Central memory CD4-positive, alpha-beta T cell (primary cell): Measurements from ENCODE around the gene SEPTIN8.
A peak's percentile ranks its signal among the peaks of the same experiment; 100 is the strongest.

Experiments used
- DNase-seq: peaks from one replicate; pipeline ENCODE4 v3.0.0; 2022
- total RNA-seq, 3 experiments: gene quantifications; one replicate each; lab custom pipeline; 2026; lab: John Stamatoyannopoulos, UW

Gene SEPTIN8, protein sequence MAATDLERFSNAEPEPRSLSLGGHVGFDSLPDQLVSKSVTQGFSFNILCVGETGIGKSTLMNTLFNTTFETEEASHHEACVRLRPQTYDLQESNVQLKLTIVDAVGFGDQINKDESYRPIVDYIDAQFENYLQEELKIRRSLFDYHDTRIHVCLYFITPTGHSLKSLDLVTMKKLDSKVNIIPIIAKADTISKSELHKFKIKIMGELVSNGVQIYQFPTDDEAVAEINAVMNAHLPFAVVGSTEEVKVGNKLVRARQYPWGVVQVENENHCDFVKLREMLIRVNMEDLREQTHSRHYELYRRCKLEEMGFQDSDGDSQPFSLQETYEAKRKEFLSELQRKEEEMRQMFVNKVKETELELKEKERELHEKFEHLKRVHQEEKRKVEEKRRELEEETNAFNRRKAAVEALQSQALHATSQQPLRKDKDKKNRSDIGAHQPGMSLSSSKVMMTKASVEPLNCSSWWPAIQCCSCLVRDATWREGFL
- total RNA-seq = 18.1 to 33.7 (median 27.2) reads per million in 3 experiments

DNA sequence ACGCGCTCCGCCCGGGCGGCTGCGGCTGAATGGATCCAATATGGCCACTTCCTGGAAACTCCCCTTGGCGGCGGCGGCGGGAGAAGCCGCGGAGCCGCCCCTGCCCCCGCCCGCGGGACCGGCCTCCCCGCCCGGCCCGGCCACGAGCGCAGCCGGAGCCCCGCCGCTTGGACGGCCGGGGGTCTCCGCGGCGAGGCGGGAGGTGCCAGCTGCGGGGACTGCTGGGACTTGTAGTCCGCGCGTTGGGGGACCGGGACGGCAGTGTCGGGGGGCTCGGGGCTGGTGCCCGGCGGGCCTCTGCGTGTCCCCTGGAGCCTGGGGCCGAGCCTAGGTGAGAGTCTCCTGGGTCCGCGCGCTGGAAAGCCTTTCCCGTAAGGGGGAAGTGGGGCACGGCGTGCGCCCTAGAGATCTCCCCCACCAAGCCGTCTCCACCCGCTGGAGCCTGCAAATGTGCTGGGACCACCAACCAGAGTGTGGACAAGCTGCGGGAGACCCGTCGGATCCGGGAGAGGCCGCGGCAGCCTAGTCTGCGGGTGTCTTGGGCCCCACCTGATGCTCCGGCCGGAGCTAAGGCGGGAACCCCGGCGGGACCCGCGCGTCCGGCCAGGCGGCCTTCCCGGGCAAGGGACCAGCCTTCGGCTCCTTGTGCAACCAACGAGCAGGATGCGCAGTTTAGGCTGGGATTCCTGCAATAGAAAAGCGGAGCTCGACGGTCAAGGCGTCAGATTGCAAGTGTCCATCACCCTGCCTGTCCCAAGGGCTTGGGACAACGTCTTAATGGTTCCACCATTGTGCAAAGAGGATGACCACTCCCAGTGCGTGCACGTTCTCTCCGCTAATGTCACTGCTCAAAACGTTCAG is at the start of gene SEPTIN8:
Gene SEPTIN8, minus strand, starts transcription at position 31 of the 861 bp plus-strand sequence. CDS start 102 bp downstream, outside the sequence.
- DNase-seq = peak; percentile 50

DNA sequence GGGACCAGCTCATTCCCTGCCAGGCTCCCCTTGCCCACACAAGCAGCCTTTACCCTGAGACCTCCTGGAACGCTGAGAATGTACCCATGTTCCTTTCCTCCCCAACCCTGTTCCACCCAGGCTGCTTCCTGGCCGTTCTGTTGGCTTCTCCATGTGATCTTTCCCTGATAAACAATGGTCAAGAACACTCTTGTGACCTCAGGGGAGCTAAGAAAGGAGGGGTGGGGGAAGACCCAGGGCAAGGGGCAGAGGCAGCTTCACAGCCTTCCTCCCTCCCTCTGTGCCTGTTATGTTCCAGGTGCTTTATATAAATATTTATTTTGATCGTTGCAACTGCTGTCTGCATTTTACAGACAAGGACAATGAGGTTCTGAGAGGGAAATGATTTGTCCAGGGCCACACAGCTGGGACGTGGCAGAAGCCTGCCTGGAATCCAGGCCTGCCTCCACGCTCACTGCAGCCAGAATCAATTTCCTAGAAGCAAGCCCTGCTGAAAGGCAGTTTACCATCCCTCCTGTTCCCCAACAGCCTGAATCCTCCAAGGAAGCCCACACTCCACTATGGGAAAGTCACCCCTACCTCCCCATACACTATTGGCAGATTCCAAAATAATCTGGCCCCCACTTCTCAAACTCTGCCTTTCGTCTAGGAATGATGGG is 49.5 kb upstream of the SEPTIN8 start:
- DNase-seq = no peak

DNA sequence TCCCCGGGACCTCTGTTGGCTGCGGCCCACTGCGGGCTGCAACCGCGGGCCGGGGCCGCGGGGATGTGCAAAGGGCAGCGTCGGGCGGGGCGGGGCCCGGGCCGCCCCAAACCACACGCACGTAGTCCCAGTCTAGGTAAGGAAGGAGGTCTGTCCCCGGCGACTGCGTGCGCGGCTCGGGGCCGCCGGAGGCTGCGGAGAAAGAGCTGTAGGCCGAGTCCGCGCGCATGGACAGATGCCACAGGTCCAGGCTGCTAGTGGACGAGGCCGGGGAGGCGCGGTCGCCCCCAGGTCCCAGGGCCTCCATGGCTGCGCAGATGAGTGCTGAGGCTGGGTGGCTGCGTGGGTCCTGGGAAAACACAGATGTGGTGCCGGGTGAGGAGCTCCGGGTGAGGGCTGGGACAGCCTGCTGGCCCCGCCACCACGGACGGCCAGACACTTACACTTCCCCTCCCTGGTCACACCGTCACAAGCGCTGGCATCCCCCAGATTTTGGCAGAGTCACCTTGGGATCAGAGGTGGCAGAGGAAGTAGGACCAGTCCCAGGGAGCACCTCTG is 48.9 kb upstream of the SEPTIN8 start:
- no peak for DNase-seq

DNA sequence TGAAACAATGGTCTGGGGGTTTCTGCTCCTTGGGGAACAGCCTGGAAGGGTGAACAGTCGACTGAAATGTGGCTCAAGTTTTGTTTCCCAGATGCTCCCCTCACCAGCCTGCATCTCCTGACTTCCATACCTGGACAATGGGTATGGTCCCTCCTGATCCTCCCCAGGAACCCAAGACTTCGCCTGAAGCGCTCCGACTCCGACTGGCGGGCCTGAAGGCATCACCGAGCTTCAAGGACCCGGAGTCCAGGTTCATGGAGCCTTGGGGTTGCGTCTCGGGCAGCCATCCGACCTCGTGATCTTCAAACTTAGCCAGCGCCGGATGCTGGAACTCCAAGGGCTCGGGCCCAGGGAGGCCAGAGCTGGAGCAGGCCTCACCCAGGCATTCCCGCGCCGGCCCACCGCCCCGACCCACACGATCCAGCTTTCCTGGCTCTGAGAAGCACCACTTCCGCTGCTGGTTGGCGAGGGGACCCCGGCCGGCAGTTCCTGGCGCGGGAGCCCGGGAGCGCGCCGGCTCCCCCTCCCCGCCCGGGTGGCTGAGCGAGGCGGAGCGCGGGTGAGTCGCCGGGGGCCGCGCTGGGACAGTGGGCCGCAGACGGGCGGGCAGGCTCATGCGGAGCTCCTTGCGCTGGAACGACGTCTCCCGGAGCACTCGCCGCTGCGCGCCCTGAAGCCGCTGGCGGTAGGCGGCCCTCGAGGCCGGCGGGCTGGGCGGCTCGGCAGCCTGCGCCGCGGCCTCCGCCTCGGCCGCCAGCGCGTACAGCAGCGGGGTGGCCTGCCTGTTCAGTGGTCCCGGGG is 48.2 kb upstream of the SEPTIN8 start:
- no peak for DNase-seq

DNA sequence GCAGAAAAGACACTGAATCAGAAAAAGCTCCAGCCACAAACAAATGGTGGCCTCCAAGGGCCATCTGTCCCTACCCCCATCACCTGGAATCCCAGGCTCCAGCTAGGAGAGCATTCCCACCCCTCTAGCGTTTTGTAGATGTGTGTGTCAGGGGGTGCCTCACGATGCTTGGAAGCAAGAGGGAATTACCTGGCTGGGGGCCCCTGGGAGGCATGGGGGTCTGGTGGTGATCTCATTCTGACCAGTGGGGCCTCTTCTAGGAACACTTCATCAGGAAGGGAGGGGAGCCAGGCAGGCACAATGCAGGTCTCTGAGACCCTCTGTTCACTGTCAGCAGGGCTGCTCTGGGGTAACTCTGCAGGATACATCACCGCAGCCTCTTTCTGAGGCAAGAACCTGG is 47.4 kb upstream of the SEPTIN8 start:
- DNase-seq = no peak

DNA sequence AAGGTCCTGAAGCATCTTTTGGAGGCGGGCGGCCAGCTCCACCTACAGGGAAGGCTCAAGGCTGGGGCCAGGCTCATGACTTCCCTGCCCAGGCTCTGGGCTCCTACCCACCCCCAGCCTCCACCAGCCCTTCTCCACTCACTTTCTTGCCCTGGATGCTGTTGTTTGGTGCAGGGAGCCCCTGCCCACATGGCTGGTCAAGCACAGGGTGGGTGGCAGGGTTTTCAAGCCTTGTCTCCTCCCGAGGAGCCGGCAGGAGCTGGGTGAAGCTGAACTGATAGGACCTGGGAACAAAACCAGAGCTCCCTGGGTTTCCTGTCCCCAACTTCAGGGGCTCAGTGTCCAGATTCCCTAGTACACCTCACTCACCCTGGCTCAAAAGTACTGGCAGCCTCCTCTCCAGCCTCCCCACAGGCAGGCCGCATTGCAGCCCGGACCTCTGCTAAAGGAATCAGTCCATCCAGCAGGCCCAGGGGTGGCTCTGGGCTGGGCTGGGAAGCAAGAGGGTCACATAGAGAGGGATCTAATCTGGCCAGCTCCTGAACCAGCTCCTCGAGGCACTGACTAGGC is 46.5 kb upstream of the SEPTIN8 start:
- DNase-seq = no peak

DNA sequence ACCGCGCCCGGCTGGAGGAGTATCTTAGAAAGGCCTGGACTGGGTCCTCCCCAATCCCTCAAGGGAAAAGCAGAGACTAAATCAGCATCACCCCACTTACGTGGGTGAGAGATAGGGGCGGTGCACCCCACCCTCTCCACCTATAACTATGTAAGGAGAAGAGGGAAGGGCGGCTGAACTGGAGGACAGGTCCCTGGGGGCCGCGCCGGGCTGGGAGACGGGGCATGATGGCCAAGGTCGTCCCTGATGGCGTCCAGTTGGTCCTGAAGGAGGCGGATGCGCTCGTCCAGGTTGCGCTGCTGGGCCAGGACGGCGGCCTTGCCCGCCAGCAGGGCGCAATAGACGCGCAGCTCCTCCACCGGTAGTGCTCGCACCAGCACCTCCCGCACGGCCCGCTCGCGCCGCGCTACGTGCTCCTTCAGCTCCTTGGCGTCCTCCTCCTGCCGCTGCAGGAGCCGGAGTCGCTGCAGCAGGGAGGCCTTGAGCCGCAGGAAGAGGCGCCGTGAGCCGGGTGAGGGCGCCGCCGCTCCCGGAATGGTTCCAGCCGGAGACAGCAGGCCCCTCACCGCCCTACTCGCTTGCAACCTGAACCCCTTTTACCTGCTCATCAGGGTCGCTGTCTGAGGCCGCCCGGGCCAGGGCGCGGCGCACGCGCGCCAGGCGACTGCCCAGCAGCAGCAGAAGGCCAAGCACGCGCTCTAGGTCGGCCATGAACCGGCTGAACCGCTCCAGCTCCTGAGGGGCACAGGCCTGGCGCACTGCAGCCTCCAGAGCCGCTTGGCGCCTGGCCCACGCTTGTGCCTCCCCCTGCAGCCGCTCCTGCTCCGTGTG is 45.8 kb upstream of the SEPTIN8 start:
- DNase-seq = no peak

DNA sequence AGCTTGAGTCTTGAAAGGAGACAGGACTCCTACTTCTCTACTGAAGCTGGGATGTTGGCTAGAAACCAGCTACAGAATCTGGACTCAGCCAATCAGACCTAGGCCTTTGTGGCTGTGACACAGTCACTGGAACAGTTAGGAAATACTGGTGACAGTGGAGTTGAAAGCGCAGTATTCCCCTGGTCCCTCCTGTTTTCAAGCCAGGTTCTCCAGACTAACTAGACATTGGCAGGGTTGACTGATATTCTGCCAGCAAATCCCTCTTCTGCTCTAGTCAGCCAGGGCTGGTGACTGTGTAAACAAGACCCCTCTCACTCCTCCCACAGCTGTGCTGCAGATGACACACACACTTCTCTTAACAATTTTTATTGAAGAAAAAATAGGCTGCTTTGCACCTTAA is 44.8 kb upstream of the SEPTIN8 start:
- DNase-seq = no peak

DNA sequence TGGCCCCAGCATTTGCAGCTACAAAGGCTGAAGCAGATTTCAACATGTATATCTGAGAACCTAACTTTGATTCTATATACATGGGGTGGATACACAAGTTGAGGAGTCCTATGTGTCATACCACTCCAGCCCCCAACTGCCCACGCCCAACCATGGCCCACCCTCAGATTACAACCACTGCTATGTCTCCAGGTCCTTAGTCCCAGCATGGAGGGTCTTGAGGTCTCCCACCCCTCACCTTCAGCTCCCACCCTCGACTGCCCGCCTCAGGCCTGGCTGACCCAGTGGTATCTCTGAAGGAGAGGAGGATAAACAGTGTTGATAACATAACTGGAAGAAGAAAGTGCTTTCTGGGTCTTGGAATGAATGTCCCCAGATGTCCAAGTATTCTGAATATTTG is 44.3 kb upstream of the SEPTIN8 start:
- no peak for DNase-seq

DNA sequence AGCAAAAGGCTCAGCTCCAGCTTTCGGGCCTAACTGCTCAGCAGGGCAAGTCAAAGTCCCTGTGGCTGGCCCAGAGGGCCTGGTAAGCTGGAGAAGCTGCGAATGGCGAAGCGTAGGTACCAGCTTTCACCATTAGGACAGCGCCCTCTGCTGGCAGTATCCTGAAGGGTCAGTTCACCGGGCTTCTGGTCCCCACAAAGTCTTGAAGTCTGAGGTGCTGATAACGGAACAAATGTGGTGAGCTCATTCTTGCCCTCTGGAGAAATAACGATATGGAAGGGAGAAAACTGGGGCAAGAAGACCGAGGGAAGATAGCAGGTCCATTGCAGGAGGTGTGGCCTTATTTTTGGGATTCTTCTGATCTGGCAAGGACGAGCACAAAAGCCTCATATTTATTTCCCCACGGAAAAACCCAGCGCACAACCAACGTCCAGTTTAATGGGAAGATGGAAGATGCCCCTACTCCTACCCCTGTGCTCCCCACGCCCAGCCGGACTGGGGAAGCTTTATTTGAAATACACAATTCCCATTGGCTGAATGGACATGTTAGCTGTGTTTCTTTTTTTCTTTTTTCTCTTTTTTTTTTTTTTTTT is 43.2 kb upstream of the SEPTIN8 start:
- DNase-seq = peak; percentile 75

DNA sequence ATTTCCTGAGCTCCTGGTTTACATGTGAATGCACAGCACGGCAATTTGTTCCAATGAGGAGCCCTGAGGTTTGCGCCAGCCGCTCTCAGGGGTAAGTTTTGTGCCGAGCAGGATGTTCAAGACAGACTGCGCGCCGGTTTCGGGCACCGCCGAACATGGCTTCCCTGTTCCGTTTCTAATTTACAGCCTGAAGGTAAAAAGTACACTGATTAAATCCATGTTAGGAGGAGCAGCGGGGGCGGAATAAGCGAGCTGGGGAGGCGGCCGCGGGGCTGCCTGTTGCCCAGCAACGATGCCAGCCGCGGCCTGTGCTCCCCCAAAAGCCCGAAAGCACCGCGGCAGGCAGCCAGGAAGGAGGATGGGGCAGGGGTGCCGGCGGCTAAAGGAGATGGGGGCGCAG is 42.4 kb upstream of the SEPTIN8 start:
- DNase-seq = no peak

DNA sequence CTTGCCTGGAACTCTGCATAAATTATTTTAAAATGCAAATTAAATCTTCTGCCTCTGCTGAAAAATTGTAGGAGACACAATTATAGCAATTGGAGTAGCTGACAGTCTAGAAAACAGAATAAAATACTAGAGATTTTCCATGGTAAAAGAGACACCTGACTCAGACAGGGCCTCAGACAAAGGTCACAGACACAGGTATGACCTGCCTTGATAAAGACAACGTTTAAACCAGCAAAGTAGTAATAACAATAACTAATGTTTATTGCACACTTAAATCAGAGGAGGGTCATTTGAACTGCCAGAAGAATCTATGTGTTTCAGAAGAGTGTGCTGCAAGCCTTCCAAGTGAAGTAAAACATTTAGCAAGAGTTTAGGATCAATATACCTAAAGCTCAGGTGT is 40.0 kb upstream of the SEPTIN8 start:
- no peak for DNase-seq

DNA sequence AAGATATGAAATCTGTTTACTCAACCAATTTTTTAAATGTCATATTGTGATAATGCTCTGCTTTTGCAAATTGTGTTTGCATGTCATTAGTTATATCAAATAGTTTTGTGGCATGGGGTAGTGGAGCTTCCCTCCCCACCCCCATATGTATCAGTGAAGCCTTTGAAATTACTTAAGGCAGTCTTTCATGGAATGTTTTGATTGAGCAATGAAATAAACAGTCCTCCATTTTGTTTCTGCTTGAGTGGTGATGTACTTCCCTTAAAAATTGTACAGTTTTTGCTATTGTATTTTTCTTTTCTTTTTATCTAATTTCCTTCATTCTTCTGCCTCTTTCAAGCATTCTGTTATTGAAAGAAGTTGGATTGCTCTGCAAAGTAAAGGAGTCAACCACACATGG is 39.5 kb upstream of the SEPTIN8 start:
- DNase-seq = no peak

DNA sequence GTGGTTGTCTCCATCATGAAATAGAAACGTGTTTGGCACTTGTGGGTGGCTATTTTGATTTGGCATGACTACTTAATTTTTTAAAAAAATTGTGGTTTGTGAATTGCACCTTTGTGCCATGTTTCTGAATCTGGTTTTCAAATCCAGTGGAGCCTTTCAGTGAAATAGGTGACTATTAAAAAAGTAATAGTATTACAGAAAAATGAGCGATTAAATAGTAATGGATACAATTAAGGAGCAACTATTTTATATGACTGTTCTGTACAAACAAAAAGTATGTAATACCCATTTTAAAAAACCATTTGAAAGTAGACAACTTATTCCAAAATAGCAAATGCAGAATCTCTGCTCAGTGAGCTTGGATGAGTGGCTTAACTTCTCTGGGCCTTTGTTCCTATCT is 39.0 kb upstream of the SEPTIN8 start:
- no peak for DNase-seq

DNA sequence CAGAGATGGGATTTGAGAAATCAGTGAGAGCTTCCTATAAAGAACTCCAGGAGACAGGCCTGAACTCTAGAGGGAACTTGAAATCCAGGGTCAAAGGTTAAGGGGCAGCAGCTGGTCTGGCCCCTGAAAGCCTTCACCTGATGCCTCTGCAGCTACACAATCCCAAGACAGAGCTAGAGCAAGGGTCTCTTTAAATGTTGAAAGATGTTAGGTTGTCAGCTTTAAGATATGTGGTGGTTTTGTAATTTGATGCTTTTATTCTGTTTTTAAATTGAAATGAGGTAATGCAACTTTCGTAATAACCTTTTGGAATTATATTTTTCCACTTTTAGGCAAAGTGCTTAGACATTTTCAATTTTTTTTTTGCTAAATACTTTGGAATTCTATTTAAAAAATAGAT is 38.4 kb upstream of the SEPTIN8 start:
- DNase-seq = no peak

DNA sequence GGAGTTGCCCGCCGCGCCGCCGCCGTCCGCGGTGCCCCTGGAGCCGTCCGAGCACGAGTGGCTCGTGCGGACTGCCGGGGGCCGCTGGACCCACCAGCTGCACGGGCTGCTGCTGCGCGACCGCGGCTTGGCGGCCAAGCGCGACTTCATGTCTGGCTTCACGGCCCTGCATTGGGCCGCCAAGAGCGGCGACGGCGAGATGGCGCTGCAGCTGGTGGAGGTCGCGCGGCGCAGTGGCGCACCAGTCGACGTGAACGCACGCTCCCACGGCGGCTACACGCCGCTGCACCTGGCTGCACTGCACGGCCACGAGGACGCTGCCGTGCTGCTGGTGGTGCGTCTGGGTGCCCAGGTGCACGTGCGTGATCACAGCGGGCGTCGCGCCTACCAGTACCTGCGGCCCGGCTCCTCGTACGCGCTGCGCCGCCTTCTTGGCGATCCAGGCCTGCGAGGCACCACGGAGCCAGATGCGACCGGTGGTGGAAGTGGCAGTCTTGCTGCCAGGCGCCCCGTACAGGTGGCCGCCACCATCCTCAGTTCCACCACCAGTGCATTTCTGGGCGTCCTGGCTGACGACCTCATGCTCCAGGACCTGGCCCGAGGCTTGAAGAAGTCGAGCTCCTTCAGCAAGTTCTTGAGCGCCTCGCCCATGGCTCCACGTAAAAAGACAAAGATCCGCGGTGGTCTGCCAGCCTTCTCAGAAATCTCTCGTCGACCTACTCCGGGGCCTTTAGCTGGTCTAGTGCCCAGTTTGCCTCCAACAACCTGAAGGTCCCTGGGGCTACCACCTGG is 37.7 kb upstream of the SEPTIN8 start:
- no peak for DNase-seq

DNA sequence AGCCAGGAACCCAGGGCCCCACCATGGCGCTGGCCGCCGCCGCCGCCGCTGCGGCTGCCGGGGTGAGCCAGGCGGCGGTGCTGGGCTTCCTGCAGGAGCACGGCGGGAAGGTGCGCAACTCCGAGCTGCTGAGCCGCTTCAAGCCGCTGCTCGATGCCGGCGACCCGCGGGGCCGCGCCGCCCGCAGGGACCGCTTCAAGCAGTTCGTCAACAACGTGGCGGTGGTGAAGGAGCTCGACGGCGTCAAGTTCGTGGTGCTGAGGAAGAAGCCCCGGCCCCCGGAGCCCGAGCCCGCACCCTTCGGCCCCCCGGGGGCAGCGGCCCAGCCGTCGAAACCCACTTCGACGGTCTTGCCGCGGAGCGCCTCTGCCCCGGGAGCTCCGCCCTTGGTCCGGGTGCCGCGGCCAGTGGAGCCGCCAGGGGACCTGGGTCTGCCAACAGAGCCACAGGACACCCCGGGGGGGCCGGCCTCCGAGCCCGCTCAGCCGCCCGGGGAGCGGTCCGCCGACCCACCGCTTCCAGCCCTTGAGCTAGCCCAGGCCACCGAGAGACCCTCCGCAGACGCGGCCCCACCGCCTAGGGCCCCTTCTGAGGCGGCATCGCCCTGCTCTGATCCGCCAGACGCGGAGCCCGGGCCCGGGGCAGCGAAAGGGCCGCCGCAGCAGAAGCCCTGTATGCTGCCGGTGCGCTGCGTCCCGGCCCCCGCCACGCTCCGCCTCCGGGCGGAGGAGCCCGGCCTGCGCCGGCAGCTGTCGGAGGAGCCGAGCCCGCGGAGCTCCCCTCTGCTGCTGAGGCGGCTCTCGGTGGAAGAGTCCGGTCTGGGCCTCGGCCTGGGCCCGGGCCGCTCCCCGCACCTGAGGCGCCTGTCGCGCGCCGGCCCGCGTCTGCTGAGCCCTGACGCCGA is 36.8 kb upstream of the SEPTIN8 start:
- DNase-seq = peak; percentile 37
